ENCODE data around the gene CTIF. TPM values are rescaled to one million over a fixed set of nuclear protein-coding genes. Genes with fewer than 3 reads are reported as not detected.

CTIF gene
- total RNA-seq, 4 donors from 2014 or later, result 29.0 to 61.5 (median 37.7) TPM

- Histone ChIP-seq H3K4me1 (peaks cover 11% of the 10 kb centered on the region), H3K9me3 (no peaks in the 10 kb centered on the region), H3K4me3 (no peak overlapping the region), H3K36me3 (peaks cover 5% of the 10 kb centered on the region), H3K27ac (no peak overlapping the region), H3K27me3 (no peaks in the 10 kb centered on the region)
- WGBS, result 73% methylated on average over 5 of the region's 5 CpGs
- TF ChIP-seq CTCF (IDR thresholded peaks at IDR 0.05), result no peak
- no peak for TF ChIP-seq EP300 (IDR thresholded peaks at IDR 0.05)
- no peak for TF ChIP-seq POLR2A (IDR thresholded peaks at IDR 0.05)
- TF ChIP-seq POLR2AphosphoS5 (IDR thresholded peaks at IDR 0.05), result no peak
- DNase-seq (ENCODE audit: low spot score in 2 of 2), result no peak
Observed at GRCh38 chr18:48853588-48853987, 314.8 kb downstream of the CTIF start.

DNA sequence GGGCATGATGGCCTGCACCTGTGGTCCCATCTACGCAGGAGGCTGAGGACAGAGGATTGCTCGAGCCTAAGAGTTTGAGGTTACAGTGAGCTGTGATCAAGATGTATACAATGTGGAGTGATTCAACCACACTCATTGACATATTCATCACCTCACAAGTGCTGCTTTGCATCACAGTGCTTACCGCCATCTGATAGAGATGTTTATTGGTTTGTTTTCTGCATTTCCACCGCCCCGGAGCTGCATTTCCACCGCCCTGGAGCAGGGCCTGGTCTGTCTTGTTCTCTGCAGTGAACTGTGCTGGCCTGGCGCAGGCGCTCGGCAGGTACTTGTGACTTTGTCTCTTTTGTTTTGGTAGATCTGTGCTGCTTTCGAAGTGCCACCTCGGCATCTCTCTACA, 315.9 kb downstream of the CTIF start:
- Histone ChIP-seq H3K4me3 (no peak overlapping the region), H3K27me3 (no peaks in the 10 kb centered on the region), H3K36me3 (peaks cover 5% of the 10 kb centered on the region), H3K4me1 (peaks cover 4% of the 10 kb centered on the region), H3K9me3 (no peaks in the 10 kb centered on the region), H3K27ac (no peak overlapping the region)
- TF ChIP-seq POLR2A (IDR thresholded peaks at IDR 0.05) (no peak), CTCF (IDR thresholded peaks at IDR 0.05) (no peak), POLR2AphosphoS5 (IDR thresholded peaks at IDR 0.05) (no peak), EP300 (IDR thresholded peaks at IDR 0.05) (no peak)
- 96% methylated on average over 11 of the region's 11 CpGs for WGBS
- DNase-seq (ENCODE audit: low spot score in 2 of 2), result no peak

DNA sequence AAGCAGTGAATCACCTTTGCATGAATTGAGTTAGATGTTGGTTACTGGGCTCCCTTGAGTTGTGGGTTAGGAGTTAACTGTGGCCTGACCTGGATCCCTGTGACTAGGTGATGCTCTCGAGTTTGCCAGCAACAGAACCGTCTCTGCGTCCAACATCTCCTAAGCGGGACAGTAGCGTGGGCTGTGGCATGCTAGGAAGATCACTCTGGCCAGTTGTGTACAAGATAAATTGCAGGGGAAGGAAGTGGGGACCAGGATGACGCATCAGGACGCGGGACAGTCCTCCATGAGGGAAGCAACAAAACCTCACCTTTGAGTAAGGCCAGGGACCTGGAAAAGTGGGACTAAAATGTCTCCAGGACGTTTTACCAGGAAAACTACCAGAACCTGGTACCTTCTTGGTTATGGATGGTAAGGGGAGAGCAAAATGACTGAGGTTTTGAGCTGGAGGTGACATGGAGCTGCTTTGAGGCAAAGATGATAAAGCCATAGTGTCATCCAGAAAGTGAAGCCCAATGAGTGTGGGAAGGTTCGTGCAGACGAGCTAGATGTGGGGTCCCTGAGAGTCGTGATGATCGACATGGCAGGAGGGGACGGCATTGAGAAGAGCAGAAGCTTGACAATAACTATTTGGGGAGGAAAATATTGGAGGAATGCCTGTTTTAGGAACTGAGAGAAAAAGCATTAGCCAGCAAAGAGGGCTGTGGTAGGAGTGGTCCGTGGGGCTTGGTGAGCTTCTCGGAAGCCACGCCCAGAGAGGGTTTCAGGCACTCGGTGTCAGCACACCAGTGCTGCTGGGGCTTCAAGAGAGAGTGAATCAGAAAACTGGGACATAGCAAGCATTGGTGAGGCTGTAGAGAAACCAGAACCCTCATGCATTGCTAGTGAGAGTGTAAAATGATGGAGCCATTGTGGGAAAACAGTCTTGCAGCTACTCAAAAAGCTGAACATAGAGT, 316.9 kb downstream of the CTIF start:
- Histone ChIP-seq H3K4me1 (peaks cover under 1% of the 10 kb centered on the region), H3K27ac (no peak overlapping the region), H3K36me3 (peaks cover 5% of the 10 kb centered on the region), H3K27me3 (no peaks in the 10 kb centered on the region), H3K9me3 (no peaks in the 10 kb centered on the region), H3K4me3 (no peak overlapping the region)
- no peak for DNase-seq (ENCODE audit: low spot score in 2 of 2)
- no peak for TF ChIP-seq POLR2AphosphoS5 (IDR thresholded peaks at IDR 0.05)
- no peak for TF ChIP-seq POLR2A (IDR thresholded peaks at IDR 0.05)
- TF ChIP-seq CTCF (IDR thresholded peaks at IDR 0.05), result no peak
- no peak for TF ChIP-seq EP300 (IDR thresholded peaks at IDR 0.05)
- 87% methylated on average over 18 of the region's 18 CpGs for WGBS

- WGBS, result 95% methylated on average over 14 of the region's 14 CpGs
- Histone ChIP-seq H3K9me3 (no peaks in the 10 kb centered on the region), H3K27ac (no peak overlapping the region), H3K4me3 (no peak overlapping the region), H3K4me1 (no peaks in the 10 kb centered on the region), H3K36me3 (peaks cover 5% of the 10 kb centered on the region), H3K27me3 (no peaks in the 10 kb centered on the region)
- TF ChIP-seq POLR2AphosphoS5 (IDR thresholded peaks at IDR 0.05) (no peak), EP300 (IDR thresholded peaks at IDR 0.05) (no peak)
- DNase-seq (ENCODE audit: low spot score in 2 of 2), result no peak
Observed at GRCh38 chr18:48857023-48857694, 318.3 kb downstream of the CTIF start.

GRCh38 chr18:48858676-48859075, 319.8 kb downstream of the CTIF start:
- DNase-seq (ENCODE audit: low spot score in 2 of 2), result no peak

More at GRCh38 chr18:48858676-48859075, 319.8 kb downstream of the CTIF start:
- no peaks in the 10 kb centered on the region for H3K9me3 ChIP-seq
- no peak overlapping the region for H3K27ac ChIP-seq
- H3K4me1 ChIP-seq, result no peaks in the 10 kb centered on the region
- H3K27me3 ChIP-seq, result no peaks in the 10 kb centered on the region
- WGBS, result 94% methylated on average over 4 of the region's 4 CpGs
- no peak overlapping the region for H3K4me3 ChIP-seq
- peaks cover 5% of the 10 kb centered on the region for H3K36me3 ChIP-seq
- no peak for TF ChIP-seq EP300 (IDR thresholded peaks at IDR 0.05)
